ENCODE results near the gene TNFAIP1. TPM values are rescaled to one million over a fixed set of nuclear protein-coding genes. Genes with fewer than 3 reads are reported as not detected.

The TNFAIP1 gene
- total RNA-seq, 1 donor from 2014 or later: 85.9 TPM

DNA sequence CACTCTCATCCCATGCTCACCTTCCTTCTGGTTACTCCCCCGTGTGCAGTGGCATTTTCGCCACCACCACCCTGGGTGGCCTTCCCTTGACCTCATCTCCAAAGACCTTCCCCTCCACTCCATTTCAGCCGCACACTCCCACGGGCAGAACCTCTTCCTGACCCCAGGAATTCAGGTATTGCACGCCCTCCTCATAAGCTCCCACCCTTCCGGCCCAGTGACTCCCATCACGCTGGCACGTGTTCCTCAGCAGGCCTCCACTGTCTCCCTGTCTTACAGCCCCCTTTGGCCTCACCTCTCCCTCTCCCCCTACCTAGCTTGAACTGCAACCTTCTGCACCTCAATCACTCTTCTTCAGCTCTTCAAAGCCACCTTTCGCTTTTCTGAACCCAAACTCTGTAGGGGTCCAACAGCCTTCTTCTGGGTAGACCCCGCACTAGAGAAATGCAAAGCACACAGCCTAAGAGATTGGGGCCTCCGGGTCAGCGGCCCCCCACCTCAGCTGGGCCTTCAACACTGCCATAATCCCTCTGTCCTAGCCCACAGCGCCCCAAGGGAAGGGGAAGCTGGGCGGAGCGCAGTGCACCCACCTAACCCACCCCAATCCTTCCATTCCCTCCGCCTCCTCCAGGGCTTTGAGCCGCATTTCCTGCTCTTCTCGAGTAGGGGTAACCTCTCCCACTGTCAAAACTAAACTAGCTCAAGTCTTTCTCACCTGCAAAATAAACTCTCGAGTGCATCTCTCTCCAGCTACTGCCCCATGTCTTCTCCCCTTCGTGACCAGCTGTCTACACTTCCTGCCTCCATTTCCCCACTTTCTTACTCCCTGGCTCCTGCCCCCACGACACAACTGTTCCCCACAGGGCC lies 18.2 kb upstream of the TNFAIP1 start:
- Histone ChIP-seq H3K36me3 (ENCODE audit: control insufficient read depth, insufficient read depth, low read length) (no peaks in the 10 kb centered on the region), H3K4me3 (ENCODE audit: low read depth, low read length) (no peak overlapping the region), H3K27me3 (ENCODE audit: control insufficient read depth, insufficient read depth, low read length) (no peaks in the 10 kb centered on the region)
- no peak for DNase-seq (ENCODE audit: low read depth)
- TF ChIP-seq, protein P1, sequence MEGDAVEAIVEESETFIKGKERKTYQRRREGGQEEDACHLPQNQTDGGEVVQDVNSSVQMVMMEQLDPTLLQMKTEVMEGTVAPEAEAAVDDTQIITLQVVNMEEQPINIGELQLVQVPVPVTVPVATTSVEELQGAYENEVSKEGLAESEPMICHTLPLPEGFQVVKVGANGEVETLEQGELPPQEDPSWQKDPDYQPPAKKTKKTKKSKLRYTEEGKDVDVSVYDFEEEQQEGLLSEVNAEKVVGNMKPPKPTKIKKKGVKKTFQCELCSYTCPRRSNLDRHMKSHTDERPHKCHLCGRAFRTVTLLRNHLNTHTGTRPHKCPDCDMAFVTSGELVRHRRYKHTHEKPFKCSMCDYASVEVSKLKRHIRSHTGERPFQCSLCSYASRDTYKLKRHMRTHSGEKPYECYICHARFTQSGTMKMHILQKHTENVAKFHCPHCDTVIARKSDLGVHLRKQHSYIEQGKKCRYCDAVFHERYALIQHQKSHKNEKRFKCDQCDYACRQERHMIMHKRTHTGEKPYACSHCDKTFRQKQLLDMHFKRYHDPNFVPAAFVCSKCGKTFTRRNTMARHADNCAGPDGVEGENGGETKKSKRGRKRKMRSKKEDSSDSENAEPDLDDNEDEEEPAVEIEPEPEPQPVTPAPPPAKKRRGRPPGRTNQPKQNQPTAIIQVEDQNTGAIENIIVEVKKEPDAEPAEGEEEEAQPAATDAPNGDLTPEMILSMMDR (IDR thresholded peaks at IDR 0.05; ENCODE audit: insufficient read depth, low read length, poor library complexity, severe bottlenecking): no peak

DNA sequence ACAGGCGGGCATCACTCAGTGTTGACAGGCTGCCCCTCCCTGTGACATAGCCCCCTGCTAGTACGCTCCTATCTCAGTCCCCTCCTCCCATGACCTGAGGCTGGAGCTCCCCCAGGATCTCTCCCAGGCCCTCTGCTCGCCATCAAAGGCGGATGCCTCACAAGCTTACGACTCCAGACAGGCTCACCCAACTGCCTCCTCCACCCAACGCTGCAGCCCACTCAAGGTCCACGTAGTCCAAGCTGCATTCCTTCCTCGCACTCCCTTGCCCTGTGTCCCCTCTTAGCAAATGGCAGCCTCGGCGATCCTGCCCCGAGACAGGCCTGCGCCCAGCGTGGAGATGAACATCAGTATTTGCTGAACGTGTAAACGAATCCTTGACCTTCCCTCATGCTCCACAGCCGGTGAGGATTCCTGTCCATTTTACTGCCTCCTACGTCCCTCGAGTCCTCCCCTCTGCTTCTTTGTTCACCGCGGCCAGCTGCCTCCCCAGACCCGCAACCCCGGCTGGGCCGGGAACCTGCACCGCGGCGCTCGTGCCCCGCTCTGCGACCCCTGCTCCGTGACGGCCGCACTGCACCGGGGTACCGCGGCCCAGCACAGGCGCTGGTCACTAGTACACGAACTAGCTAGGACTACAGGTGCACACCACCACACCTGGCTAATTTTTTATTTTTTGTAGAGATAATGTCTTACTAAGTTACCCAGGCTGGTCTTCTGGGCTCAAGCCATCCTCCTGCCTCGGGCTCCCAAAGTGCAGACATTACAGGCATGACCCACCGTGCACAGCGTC lies 17.4 kb upstream of the TNFAIP1 start:
- no peaks in the 10 kb centered on the region for H3K27me3 ChIP-seq (ENCODE audit: control insufficient read depth, insufficient read depth, low read length)
- no peaks in the 10 kb centered on the region for H3K36me3 ChIP-seq (ENCODE audit: control insufficient read depth, insufficient read depth, low read length)
- TF ChIP-seq, protein P1 (IDR thresholded peaks at IDR 0.05; ENCODE audit: insufficient read depth, low read length, poor library complexity, severe bottlenecking): no peak
- no peak for DNase-seq (ENCODE audit: low read depth)
- H3K4me3 ChIP-seq (ENCODE audit: low read depth, low read length): peak overlapping the region; percentile 58

DNA sequence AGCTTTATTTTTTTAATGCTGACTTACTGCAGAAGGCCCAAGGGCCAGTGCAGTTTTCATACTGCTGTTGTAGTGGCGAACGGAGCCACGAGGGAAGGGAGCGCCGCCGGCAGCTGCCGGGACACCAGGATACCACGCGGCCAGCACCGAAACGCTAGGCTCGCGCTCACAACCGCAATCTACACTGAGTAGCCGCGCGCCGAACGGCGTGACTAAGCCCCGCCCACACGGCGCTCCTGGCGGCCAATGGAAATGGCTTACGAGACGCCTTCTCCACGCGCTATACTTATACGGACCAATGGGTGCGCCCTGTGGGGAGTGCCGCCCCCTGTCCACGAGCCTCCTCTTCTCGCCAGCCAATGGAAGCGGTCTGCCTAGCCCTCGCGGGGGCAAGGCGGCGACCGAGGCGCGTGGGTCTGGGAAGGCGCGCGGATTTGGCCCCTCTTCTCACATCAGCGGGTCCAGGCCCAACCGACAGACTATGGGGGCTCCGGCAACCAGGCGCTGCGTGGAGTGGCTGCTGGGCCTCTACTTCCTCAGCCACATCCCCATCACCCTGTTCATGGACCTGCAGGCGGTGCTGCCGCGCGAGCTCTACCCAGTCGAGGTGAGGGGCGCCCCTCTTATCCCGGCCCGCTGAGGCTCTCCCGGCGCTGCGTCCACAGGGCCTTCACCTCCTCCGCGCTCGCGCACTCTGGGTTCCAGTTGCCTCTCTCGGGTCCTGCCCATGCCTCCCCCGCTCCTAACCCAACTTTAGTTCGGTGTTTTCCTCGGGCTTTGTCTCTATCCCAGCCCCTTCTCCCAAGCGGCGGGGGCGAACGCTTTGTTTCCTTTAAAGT lies 16.6 kb upstream of the TNFAIP1 start, which contains the start of gene TMEM97:
Gene TMEM97, plus strand, starts transcription at position 442 of the 839 bp plus-strand sequence. Its CDS starts 40 bp downstream, at position 482.
- no peaks in the 10 kb centered on the region for H3K36me3 ChIP-seq (ENCODE audit: control insufficient read depth, insufficient read depth, low read length)
- H3K4me3 ChIP-seq (ENCODE audit: low read depth, low read length): peak within 1 kb of the TSS; percentile 58
- H3K27me3 ChIP-seq (ENCODE audit: control insufficient read depth, insufficient read depth, low read length): no peaks in the 10 kb centered on the region
- TF ChIP-seq, protein P1 (IDR thresholded peaks at IDR 0.05; ENCODE audit: insufficient read depth, low read length, poor library complexity, severe bottlenecking): no peak
- peak; percentile 88 for DNase-seq (ENCODE audit: low read depth)

DNA sequence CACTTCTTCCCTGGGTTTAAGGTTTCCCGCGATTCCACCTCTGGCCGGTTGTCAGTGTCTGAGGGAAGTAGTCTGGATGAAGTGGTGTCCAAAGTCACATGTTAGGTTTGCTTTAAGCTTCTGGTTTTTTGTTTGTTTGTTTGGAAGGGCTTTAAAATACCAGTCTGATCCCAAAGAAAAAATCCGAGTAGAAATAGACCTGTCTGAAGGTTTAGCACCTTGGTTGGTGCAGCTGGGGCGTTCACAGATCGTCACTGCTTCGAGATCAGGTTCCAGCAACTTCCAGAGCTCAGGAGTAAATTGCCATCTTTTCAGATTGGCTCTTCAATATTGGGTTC lies 16.0 kb upstream of the TNFAIP1 start:
- TF ChIP-seq, protein P1 (IDR thresholded peaks at IDR 0.05; ENCODE audit: insufficient read depth, low read length, poor library complexity, severe bottlenecking): no peak
- Histone ChIP-seq H3K36me3 (ENCODE audit: control insufficient read depth, insufficient read depth, low read length) (no peaks in the 10 kb centered on the region), H3K27me3 (ENCODE audit: control insufficient read depth, insufficient read depth, low read length) (no peaks in the 10 kb centered on the region), H3K4me3 (ENCODE audit: low read depth, low read length) (peak overlapping the region; percentile 58)
- no peak for DNase-seq (ENCODE audit: low read depth)

DNA sequence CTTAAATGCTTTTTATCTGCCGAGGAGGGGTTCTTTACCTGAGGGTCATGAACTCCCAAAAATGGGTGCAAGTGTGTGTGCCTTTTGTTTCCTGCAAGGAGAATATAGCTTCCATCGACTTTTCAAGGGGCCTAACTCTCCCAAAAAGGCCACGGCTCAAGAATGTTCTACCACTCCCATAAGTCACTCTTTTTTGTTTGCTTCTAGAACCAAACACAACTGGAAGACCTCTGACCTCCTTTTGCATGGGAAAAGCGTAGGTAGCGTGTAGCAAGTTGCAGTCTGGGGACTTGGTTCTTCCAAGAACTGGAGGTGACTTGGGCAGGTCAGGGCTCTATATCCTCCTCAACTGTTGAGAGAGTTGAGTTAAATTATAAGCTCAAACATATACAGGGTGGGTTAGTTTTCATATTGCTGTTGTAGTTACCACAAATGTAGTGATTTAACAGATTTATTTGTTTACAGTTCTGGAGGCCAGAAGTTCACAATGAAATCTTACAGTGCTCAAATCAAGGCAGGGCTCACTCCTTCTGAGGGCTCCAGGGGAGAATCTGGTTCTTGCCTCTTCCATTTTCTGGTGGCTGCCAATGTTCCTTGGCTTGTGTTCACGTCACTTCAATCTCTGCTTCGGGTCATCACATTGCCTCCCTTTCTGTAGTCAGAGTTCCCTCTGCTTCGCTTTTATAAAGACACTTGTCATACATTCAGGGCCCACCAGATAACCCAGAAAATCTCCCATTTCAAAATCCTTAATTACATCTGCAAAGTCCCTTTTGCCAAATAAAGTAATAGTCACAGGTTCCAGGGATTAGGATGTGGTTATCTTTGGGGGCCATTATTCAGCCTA lies 15.1 kb upstream of the TNFAIP1 start:
- Histone ChIP-seq H3K36me3 (ENCODE audit: control insufficient read depth, insufficient read depth, low read length) (no peaks in the 10 kb centered on the region), H3K27me3 (ENCODE audit: control insufficient read depth, insufficient read depth, low read length) (no peaks in the 10 kb centered on the region), H3K4me3 (ENCODE audit: low read depth, low read length) (peak overlapping the region; percentile 58)
- DNase-seq (ENCODE audit: low read depth): no peak
- TF ChIP-seq, protein P1 (IDR thresholded peaks at IDR 0.05; ENCODE audit: insufficient read depth, low read length, poor library complexity, severe bottlenecking): no peak
